Medulla oblongata (tissue), 1 donor: ENCODE results near the gene CFAP53.
"Not testable (repeated sequence)": the region's sequence is repeated elsewhere in the genome, so short reads cannot be mapped to it uniquely, and the experiment has no call there.

ENCODE experiments used
- DNase-seq: peaks from one replicate; pipeline ENCODE4 v3.0.0-alpha.2; 2015; ENCODE audit errors: extremely low spot score

Gene CFAP53

GRCh38 chr18:50266248-50266704, at the start of gene CFAP53:
TSS of gene CFAP53 (minus strand) at chr18:50266495. CDS start at chr18:50266404, 91 bp downstream.
- peak; percentile 88 for DNase-seq

GRCh38 chr18:50315100-50315871, 49.0 kb upstream of the CFAP53 start:
- no peak for DNase-seq

DNA sequence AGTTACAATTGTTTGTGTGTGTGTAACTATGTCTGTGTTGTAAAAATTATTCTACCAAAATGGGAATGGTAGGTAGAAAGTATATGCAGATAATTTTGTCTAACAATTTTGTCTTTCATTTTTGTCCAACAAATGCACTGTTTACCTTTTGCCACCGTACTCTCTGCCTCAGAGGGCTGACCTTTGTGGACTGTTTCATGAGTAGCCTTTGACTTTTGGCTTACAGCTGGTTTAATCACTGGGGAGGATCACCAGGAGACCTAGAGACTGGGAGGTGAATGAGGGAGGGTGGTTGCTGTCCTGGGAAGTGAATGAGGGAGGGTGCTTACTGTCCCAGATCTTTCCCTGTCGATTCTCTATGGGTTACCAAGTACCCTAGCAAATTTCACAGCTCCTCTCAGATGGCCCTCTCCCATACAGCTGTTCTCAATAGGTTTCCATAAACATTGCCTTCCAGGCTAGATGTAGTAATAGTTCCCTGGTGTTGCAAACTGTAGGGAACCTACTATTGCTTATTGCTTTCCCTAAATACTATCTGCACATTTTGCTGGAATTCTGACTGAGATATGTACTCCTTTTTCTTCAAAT, 47.7 kb upstream of the CFAP53 start:
- no peak for DNase-seq

GRCh38 chr18:50313031-50313607, 46.8 kb upstream of the CFAP53 start:
- no peak for DNase-seq

- no peak for DNase-seq
Observed at GRCh38 chr18:50312296-50313030, 46.2 kb upstream of the CFAP53 start.

- no peak for DNase-seq
Observed at GRCh38 chr18:50311650-50312049, 45.4 kb upstream of the CFAP53 start.

GRCh38 chr18:50310080-50310479, 43.8 kb upstream of the CFAP53 start:
- no peak for DNase-seq

DNA sequence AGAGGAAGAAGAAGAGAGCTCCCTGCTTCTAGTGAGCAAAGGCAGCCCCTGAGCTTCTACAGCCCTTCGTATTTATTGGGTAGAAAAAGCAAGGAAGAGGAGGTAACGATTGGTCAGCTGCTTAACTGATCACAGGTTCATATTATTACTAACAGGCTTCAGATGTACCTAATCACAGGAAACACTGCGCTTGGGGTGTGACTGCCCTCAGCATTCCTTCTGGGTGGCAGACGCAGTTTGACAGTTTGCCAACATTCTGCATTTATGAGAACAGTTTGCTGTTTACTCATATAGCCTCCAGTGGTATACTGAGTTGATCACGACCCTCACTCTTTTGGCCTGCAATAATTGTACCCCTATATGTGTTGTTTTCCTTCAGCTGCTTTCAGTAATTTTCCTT, 42.6 kb upstream of the CFAP53 start:
- not testable (repeated sequence) for DNase-seq

GRCh38 chr18:50307738-50308470, 41.6 kb upstream of the CFAP53 start:
- peak; percentile 89 for DNase-seq

- no peak for DNase-seq
Observed at GRCh38 chr18:50307400-50307737, 41.1 kb upstream of the CFAP53 start.

GRCh38 chr18:50306944-50307343, 40.6 kb upstream of the CFAP53 start:
- no peak for DNase-seq

GRCh38 chr18:50301074-50301473, 34.8 kb upstream of the CFAP53 start:
- DNase-seq: no peak

DNA sequence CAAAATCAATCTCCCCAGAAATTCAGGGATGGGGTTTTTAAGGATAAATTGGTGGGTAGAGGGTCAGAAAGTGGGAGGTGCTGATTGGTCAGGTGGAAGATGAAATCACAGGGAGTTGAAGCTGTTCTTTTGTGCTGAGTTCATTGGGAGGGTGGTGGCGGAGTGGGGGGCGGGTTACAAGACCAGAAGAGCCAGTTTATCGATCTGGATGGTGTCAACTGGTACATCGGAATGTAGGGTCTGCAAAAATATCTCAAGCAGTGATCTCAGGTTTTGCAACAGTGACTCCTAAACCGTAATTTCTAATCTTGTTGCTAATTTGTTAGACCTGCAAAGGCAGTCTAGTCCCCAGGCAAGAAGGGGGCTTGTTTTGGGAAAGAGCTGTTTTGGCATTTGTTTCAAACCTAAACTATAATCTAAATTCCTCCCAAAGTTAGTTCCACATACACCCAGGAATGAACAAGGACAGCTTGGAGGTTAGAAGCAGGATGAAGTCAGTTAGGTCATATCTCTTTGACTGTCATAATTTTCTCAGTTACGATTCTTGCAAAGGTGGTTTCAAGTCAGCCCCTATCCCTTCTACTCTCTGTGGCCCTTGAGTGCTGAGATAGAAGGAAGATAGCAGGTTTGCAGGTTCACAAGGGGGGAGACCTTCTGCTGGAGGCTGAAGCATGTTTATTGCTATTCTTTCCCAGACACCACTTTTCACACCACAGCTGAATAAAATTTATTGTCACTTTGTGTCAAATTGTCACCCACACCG, 33.5 kb upstream of the CFAP53 start:
- no peak for DNase-seq

DNA sequence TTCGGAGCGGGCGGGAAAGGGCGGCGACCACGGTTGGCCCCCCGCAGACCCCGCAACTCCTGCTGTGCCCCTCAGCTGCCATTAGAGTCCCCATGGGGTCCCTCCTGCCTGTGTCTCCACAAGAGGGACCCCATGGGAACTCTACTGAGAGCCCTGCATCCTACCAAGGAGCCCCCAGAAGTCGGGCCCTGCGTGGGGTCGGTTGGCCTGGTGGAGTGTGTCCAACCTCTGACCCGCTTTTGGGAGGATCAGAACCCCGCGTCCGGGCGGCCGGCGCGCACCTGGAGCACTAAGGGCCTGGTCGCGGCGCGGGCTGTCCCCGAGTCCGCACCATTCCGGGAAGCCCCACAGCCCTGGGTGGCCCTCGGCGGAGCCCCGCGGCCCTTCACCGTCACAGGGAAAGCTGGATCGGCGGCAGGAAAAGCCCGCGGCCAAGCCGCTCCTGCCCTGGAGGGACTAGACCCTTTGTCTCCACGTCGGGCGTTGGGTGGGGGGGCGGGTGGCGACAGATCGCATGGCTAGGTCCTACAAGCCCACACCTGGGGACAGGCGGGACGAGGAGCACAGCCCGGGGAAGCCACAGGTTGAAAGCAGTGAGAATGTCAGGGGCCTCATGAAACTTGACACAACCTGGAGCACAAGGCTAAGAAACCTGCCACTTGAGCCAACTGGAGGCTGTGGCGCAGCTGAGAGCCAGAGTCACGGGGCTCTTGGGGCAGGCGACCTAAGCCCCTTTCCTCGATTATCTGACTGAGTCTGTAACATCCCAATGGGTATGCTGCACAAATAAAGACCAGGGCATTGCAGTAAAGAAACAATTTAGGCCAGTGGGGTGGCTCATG, 32.4 kb upstream of the CFAP53 start:
- DNase-seq: no peak

GRCh38 chr18:50297621-50298442, 31.5 kb upstream of the CFAP53 start:
- DNase-seq: peak; percentile 80

GRCh38 chr18:50293039-50293438, 26.7 kb upstream of the CFAP53 start:
- DNase-seq: no peak

DNA sequence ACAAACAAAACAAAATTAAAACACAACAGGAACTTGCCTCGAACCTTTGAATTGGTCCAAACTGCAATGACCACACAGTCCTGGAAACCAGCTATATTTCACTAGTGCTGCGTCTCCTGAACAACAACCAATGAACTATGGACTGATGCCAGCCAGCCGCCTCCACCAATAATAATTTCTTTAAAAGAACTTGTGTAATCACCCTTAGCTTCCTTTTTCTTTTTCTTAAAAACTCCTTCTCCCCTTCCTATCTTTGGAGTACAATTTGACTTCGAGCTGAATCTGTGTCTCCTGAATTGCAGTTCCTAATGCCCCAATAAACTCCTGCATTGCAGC, 22.8 kb upstream of the CFAP53 start:
- DNase-seq: no peak

DNA sequence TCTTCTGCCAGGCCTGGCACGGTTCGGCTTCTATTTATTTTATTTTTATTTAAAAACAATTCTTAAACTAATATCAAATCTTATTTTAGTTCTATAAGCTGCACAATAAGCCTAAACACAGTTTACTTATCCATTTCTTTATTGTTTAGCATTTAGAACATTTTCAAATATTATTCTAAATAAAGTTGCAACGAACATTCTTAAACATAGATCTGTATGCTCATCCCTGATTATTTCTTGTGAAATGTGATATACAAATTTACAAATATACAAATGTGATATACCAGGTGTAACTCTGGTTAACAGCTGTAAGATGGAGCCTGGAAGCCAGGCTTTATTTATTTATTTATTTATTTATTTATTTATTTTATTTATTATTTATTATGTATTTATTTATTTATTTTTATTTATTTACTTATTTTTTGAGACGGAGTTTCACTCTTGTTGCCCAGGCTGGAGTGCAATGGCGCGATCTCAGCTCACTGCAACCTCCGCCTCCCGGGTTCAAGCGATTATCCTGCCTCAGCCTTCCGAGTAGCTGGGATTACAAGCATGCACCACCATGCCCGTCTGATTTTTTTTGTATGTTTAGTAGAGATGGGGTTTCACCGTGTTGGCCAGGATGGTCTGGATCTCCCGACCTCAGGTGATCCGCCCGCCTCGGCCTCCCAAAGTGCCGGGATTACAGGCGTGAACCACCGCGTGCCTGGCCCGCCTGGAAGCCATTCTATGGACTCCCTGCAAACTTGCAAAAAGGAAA, 22.2 kb upstream of the CFAP53 start:
- DNase-seq: not testable (repeated sequence)
